Measurements from ENCODE around the gene BCLAF3. TPM values are rescaled to one million over a fixed set of nuclear protein-coding genes. Genes with fewer than 3 reads are reported as not detected.

The BCLAF3 gene
- total and polyA plus RNA-seq, 5 donors from 2014 or later: 1.7 to 10.2 (median 2.0) TPM

DNA sequence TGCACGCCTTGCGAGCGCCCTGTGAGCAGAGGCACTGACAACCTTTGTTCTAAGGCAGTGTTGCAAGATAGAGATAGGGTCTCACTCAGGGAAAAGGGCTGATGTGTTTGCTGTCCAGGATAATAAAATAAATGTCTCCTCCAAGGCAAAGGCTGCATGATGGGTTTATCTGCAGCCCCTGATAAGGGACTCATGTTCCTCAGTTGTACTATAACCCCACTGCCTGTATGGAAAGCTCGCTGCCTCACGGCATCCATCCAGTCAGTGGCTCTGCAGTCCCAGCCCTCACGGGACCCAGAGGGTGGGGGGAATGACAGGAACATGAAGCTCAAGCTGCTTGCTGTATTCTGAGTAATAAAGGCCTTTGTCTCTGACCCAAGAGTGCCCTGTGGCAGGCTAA lies 22.6 kb downstream of the BCLAF3 start:
- H3K4me1 ChIP-seq (ENCODE audit: control insufficient read depth, insufficient read depth, low read length, poor library complexity, severe bottlenecking): peaks cover 4% of the 10 kb centered on the region
- Mint-ChIP-seq H3K27me3 (no peaks in the 10 kb centered on the region), H3K27ac (no peak overlapping the region), H3K36me3 (peaks cover 13% of the 10 kb centered on the region), H3K4me1 (peaks cover 0 to 10% (median 7%) of the 10 kb centered on the region in 4 donors), H3K4me3 (no peak overlapping the region), H3K9me3 (no peaks in the 10 kb centered on the region)
- H3K27ac ChIP-seq (ENCODE audit: insufficient read depth, low read length, poor library complexity, severe bottlenecking): no peak overlapping the region
- H3K27me3 ChIP-seq (ENCODE audit: control insufficient read depth, insufficient read depth, low read length): no peaks in the 10 kb centered on the region
- no peaks in the 10 kb centered on the region for H3K9me3 ChIP-seq (ENCODE audit: control insufficient read depth in 2 of 2, low read length in 2 of 2)
- peaks cover 19% of the 10 kb centered on the region for H3K36me3 ChIP-seq (ENCODE audit: control insufficient read depth, insufficient read depth, low read length)
- ATAC-seq (ENCODE audit: low read depth in 2 of 2) (no peak), DNase-seq (no peak)
- no peak overlapping the region for H3K4me3 ChIP-seq (ENCODE audit: low read depth, low read length)

DNA sequence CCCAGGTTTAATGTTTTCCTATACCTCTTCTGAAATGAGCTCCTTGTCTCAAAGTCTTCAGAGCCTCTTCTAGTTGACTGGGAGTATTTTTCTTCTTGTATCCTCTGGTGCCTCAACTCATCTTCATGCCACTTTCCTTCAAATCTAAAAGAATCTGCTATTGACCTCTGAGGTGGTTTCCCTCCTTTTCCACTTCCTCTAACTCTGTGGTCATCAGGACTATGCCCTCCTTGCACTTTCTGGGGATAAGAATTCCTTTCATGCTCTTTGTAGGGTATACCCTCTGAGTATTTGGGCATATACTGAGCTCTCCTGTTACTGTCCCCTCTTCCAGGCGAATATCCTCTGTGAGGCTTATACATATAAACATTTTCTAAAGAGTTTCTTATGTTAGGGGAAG lies 24.8 kb downstream of the BCLAF3 start:
- Mint-ChIP-seq H3K27me3 (no peaks in the 10 kb centered on the region), H3K9me3 (no peaks in the 10 kb centered on the region), H3K4me3 (no peak overlapping the region), H3K36me3 (peaks cover 13% of the 10 kb centered on the region), H3K27ac (no peak overlapping the region), H3K4me1 (peaks cover 0 to 10% (median 4%) of the 10 kb centered on the region in 4 donors)
- no peaks in the 10 kb centered on the region for H3K27me3 ChIP-seq (ENCODE audit: control insufficient read depth, insufficient read depth, low read length)
- no peak overlapping the region for H3K4me3 ChIP-seq (ENCODE audit: low read depth, low read length)
- no peak for ATAC-seq (ENCODE audit: low read depth in 2 of 2)
- no peaks in the 10 kb centered on the region for H3K9me3 ChIP-seq (ENCODE audit: control insufficient read depth in 2 of 2, low read length in 2 of 2)
- DNase-seq: no peak
- H3K36me3 ChIP-seq (ENCODE audit: control insufficient read depth, insufficient read depth, low read length): peaks cover 19% of the 10 kb centered on the region
- H3K27ac ChIP-seq (ENCODE audit: insufficient read depth, low read length, poor library complexity, severe bottlenecking): no peak overlapping the region
- peaks cover 4% of the 10 kb centered on the region for H3K4me1 ChIP-seq (ENCODE audit: control insufficient read depth, insufficient read depth, low read length, poor library complexity, severe bottlenecking)

DNA sequence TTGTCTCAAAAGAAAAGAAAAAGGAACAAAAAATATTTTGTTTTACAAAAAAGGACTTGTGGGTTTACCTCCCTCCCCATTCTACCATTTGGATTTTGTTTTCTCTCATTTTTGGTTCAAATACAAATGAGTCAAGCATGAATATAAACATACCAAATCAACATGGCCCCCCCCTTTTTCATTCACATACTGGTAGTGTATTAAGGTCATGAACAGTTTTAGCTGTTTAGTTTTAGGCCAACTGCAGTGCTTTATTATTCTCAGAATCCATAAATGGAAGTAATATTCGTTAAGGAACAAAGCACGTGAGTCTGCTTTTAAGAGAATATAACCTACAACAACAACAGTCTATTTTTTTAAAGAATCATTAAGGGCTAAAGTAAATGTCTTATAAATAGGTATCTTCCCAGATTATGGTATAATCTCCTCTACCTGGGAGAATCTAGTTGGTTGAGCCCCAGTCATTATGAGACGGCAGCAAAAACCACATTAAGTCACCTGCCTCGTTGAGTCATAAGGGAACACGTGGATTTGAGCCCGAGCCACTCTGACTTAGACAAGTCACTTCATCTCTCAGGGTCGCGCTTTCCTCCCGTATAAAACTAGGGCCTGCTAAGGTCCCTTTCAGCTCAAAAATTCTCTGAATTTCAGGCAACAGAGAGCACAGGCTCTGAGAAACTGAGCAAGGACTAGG lies 26.7 kb downstream of the BCLAF3 start:
- H3K4me1 Mint-ChIP-seq: peaks cover 0 to 5% (median 2%) of the 10 kb centered on the region in 4 donors
- no peaks in the 10 kb centered on the region for H3K27me3 Mint-ChIP-seq
- H3K36me3 ChIP-seq (ENCODE audit: control insufficient read depth, insufficient read depth, low read length): peaks cover 19% of the 10 kb centered on the region

GRCh38 chrX:19960913-19961312 lies 29.9 kb downstream of the BCLAF3 start:
- H3K27ac Mint-ChIP-seq: no peak overlapping the region
- no peak for ATAC-seq (ENCODE audit: low read depth in 2 of 2)

More for the DNA sequence above, 26.7 kb downstream of the BCLAF3 start:
- no peak overlapping the region for H3K4me3 Mint-ChIP-seq
- H3K9me3 ChIP-seq (ENCODE audit: control insufficient read depth in 2 of 2, low read length in 2 of 2): no peaks in the 10 kb centered on the region
- ATAC-seq (ENCODE audit: low read depth in 2 of 2) (peak; percentile 74 to 75), DNase-seq (peak in 2 of 3 donors; percentile 3 to 59)
- H3K27ac Mint-ChIP-seq: no peak overlapping the region
- no peaks in the 10 kb centered on the region for H3K9me3 Mint-ChIP-seq
- H3K4me3 ChIP-seq (ENCODE audit: low read depth, low read length): no peak overlapping the region
- no peak overlapping the region for H3K27ac ChIP-seq (ENCODE audit: insufficient read depth, low read length, poor library complexity, severe bottlenecking)
- H3K4me1 ChIP-seq (ENCODE audit: control insufficient read depth, insufficient read depth, low read length, poor library complexity, severe bottlenecking): peaks cover 4% of the 10 kb centered on the region
- peaks cover 13% of the 10 kb centered on the region for H3K36me3 Mint-ChIP-seq
- no peaks in the 10 kb centered on the region for H3K27me3 ChIP-seq (ENCODE audit: control insufficient read depth, insufficient read depth, low read length)

DNA sequence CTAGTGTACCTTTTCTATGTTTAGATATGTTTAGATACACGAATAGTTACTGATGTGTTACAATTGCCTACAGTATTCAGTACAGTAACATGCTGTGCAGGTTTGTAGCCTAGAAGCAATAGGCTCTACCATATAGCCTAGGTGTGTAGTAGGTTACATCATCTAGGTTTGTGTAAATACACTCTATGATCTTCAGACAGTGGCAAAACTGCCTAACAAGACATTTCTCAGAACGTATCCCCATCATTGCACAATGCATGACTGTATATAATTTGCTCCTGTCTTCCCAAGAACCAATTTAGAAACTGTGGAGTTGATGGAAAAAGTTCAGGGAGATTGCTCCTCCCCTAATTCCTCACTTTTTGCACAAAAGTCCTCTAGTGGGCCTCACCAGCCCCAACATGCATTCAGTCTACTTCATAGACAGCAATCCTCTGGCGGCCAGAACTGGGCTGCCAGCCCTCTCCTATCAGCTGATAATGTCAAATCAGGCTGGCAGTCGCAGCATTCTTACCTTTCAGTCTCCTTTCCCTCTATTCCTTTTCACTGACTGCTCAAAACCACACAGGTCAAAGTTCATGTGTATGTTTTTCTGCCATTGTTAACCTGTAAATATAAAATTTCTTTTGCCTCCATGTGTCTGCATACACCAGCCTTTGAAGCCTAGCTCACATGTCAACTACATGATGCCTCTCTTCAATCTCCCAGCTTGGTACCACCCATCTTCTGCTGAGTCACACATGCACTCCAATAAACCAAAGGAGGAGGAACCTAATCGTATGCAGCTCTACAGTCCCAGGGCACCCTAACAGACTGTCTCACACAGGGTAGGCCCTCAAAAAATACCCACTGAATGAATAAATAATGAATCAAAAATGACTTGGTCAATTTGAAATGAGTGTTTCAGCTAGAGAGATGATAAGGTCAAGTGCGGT lies 32.0 kb downstream of the BCLAF3 start:
- Histone ChIP-seq H3K36me3 (ENCODE audit: control insufficient read depth, insufficient read depth, low read length) (no peaks in the 10 kb centered on the region), H3K27ac (ENCODE audit: insufficient read depth, low read length, poor library complexity, severe bottlenecking) (no peak overlapping the region), H3K9me3 (ENCODE audit: control insufficient read depth in 2 of 2, low read length in 2 of 2) (no peaks in the 10 kb centered on the region), H3K4me1 (ENCODE audit: control insufficient read depth, insufficient read depth, low read length, poor library complexity, severe bottlenecking) (no peaks in the 10 kb centered on the region), H3K27me3 (ENCODE audit: control insufficient read depth, insufficient read depth, low read length) (no peaks in the 10 kb centered on the region), H3K4me3 (ENCODE audit: low read depth, low read length) (no peak overlapping the region)
- no peaks in the 10 kb centered on the region for H3K9me3 Mint-ChIP-seq
- H3K27me3 Mint-ChIP-seq: no peaks in the 10 kb centered on the region
- peaks cover 0 to 9% (median 0%) of the 10 kb centered on the region in 4 donors for H3K4me1 Mint-ChIP-seq
- peak overlapping the region in 1 of 3 donors; percentile 1 for H3K27ac Mint-ChIP-seq
- H3K4me3 Mint-ChIP-seq: no peak overlapping the region
- H3K36me3 Mint-ChIP-seq: peaks cover 3% of the 10 kb centered on the region
- DNase-seq (no peak), ATAC-seq (ENCODE audit: low read depth in 2 of 2) (no peak)

More at GRCh38 chrX:19960913-19961312, 29.9 kb downstream of the BCLAF3 start:
- no peak overlapping the region for H3K4me3 Mint-ChIP-seq
- peaks cover 2% of the 10 kb centered on the region for H3K36me3 ChIP-seq (ENCODE audit: control insufficient read depth, insufficient read depth, low read length)
- no peak overlapping the region for H3K27ac ChIP-seq (ENCODE audit: insufficient read depth, low read length, poor library complexity, severe bottlenecking)
- H3K4me1 Mint-ChIP-seq: peaks cover 0 to 9% (median 2%) of the 10 kb centered on the region in 4 donors
- H3K9me3 Mint-ChIP-seq: no peaks in the 10 kb centered on the region
- no peaks in the 10 kb centered on the region for H3K9me3 ChIP-seq (ENCODE audit: control insufficient read depth in 2 of 2, low read length in 2 of 2)
- H3K27me3 ChIP-seq (ENCODE audit: control insufficient read depth, insufficient read depth, low read length): no peaks in the 10 kb centered on the region
- H3K36me3 Mint-ChIP-seq: peaks cover 10% of the 10 kb centered on the region
- DNase-seq: no peak
- H3K4me1 ChIP-seq (ENCODE audit: control insufficient read depth, insufficient read depth, low read length, poor library complexity, severe bottlenecking): peaks cover 4% of the 10 kb centered on the region
- H3K4me3 ChIP-seq (ENCODE audit: low read depth, low read length): no peak overlapping the region
- no peaks in the 10 kb centered on the region for H3K27me3 Mint-ChIP-seq

- H3K27ac ChIP-seq (ENCODE audit: insufficient read depth, low read length, poor library complexity, severe bottlenecking): no peak overlapping the region
- ATAC-seq (ENCODE audit: low read depth in 2 of 2): no peak
- no peaks in the 10 kb centered on the region for H3K9me3 Mint-ChIP-seq
- no peak overlapping the region for H3K27ac Mint-ChIP-seq
- H3K4me1 Mint-ChIP-seq: peaks cover 0 to 11% (median 6%) of the 10 kb centered on the region in 4 donors
- no peak for DNase-seq
- H3K4me3 Mint-ChIP-seq: no peak overlapping the region
- H3K27me3 ChIP-seq (ENCODE audit: control insufficient read depth, insufficient read depth, low read length): no peaks in the 10 kb centered on the region
- H3K36me3 ChIP-seq (ENCODE audit: control insufficient read depth, insufficient read depth, low read length): no peaks in the 10 kb centered on the region
- H3K4me3 ChIP-seq (ENCODE audit: low read depth, low read length): no peak overlapping the region
- no peaks in the 10 kb centered on the region for H3K27me3 Mint-ChIP-seq
- no peaks in the 10 kb centered on the region for H3K9me3 ChIP-seq (ENCODE audit: control insufficient read depth in 2 of 2, low read length in 2 of 2)
- peaks cover 3% of the 10 kb centered on the region for H3K36me3 Mint-ChIP-seq
- H3K4me1 ChIP-seq (ENCODE audit: control insufficient read depth, insufficient read depth, low read length, poor library complexity, severe bottlenecking): no peaks in the 10 kb centered on the region
These were observed 33.9 kb downstream of the BCLAF3 start for GRCh38 chrX:19956923-19957322.

GRCh38 chrX:19956306-19956705 lies 34.6 kb downstream of the BCLAF3 start:
- Mint-ChIP-seq H3K27me3 (no peaks in the 10 kb centered on the region), H3K4me1 (peaks cover 0 to 11% (median 7%) of the 10 kb centered on the region in 4 donors), H3K4me3 (no peak overlapping the region), H3K9me3 (no peaks in the 10 kb centered on the region), H3K36me3 (peaks cover 3% of the 10 kb centered on the region), H3K27ac (no peak overlapping the region)
- DNase-seq (no peak), ATAC-seq (ENCODE audit: low read depth in 2 of 2) (no peak)
- Histone ChIP-seq H3K9me3 (ENCODE audit: control insufficient read depth in 2 of 2, low read length in 2 of 2) (no peaks in the 10 kb centered on the region), H3K27me3 (ENCODE audit: control insufficient read depth, insufficient read depth, low read length) (no peaks in the 10 kb centered on the region), H3K4me1 (ENCODE audit: control insufficient read depth, insufficient read depth, low read length, poor library complexity, severe bottlenecking) (no peaks in the 10 kb centered on the region), H3K4me3 (ENCODE audit: low read depth, low read length) (no peak overlapping the region), H3K27ac (ENCODE audit: insufficient read depth, low read length, poor library complexity, severe bottlenecking) (no peak overlapping the region), H3K36me3 (ENCODE audit: control insufficient read depth, insufficient read depth, low read length) (no peaks in the 10 kb centered on the region)
